NCI-H345 treated with DMSO at 0.1 percent for 48 hours (cell line): ENCODE measurements around the gene RFFL.

Source experiments
- DNase-seq: peaks from one replicate; lab custom pipeline; 2025; ENCODE audit not compliant: unreplicated experiment; lab: John Stamatoyannopoulos, UW

The RFFL gene

DNA sequence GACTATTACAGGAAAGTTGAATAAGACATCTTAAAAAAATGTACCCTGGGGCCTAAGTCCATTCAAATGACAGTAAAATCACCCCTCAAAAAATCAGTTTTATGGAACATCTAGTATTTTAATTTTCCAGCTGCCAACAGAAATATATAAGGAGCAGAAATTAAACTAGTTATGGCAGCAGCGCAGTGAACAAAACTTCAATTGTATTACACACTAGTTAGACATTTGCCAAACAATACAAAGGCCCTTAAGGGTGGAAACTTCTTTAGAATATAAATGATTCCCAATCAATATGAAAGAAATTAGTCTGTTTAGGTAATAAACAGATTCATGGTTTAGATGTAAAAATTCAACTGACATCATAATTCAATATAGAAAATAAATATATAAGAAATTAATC, 18.1 kb upstream of the RFFL start:
- no peak for DNase-seq

DNA sequence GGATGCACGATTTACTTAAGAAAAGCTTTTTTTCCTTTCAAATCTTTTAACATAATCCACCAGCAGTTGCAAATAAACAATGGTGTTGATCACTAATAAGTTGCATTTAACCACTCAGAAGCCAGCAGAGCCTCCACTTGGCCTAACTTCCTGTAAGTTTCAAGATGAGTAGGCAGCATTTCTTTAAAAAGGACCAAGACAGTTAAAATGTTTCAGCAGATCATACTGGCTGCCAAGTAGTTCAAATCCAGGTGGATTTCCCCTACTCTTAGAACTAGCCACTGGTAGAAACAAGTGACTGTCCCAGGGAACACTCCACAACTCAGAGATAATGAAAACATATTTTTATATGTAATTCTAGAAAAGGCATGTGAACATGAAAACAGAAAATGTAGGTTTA, 17.0 kb upstream of the RFFL start:
- DNase-seq = no peak

DNA sequence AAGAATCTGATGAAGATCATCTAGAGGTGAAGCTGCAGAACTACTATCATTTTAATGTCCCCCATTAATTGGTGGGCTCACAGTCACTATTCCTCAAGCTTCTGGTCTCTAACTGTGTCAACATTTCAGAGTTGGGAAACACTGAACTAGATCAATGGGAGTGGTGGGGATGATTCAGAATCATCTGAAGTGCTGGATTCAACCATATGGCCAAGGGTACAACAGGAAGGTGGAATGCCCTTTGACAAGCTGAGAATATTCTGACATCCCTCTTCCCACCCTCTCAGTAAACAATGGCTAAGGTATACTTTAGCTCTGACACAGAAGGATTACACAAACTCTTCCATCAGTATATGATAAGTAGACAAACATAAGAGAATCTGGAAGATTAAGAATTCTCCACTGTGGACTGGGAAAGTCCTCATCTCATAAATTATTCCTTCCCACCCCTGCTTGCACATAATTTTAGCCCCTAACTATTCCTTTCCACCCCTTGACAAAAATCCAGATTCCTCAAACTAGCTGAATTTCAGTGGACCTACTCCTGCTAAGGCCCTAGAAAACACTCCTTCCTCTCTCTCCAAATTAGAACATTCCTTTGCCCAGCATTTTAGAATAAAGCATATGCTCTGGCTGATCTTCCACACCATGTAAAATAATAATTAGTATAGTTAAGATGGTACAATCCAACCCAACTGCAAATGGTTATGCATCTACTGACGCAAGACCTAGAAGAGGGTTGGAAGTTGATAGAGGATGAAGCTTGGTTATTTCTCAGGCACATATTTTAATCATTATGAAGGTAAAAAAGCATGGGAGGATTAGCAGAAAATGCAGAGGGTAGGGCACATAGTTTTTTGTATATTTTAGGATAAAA, 16.3 kb upstream of the RFFL start:
- DNase-seq = no peak

DNA sequence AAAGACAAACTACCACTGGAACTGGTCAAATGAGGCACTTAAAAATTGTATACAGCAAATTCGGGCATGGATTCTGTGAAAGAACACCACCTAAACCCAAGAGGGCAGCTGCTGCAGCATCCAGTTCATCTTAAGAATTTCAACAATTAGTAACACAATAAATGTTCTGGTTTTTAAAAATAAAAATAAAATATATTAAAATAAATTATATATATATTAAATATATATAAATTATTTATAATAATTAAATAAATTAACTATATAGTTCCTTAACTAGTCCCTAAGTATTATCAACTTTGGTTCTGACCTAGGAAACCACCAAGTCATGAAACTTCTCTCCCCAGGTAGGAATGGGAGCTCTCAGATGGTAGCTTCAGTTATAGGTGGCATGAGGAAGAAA, 13.4 kb upstream of the RFFL start:
- no peak for DNase-seq

DNA sequence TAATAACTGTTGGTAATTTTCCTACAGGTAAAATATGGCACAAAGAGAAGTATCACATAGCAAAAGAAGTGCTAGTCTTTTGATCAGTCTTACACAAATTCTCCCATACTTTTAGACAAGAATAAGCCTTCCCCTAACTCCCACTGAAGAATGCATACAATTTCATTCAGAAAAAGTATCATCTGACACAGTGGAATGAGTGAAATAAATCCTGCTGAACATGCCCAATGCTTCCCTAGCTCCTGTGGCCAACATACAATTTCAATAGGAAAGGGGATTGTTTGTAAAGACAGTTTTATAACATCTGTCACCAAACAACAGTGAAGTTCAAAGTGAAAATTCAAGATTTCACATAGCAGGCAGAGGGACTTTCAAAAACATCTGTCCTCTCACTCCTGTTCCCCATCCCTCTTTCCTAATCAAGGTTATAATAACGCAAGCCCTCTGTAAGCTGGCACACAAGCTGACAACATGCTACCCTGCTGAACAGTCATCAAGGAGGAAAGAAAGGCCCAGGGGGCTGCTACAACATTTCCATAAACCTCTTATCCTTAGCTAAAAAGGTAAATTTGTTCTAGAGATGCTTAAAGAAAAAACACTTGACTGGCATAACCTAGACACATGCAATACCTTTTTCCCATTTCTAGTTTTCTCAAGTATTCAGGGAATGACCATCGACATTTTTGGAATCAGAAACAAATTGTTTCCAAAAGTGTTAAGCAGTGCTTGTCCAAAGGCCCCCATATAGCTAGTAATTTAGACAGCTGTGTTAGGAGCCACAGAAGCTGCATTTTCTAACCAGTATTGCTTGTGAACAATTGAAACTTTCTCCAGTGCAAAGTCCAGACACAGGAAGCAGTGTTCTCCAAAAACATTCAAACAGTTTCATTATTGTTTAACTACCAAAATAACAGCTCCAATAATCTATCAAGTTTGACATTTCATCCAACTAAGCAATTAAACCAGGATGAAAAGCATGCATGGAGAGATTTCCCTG, 11.5 kb upstream of the RFFL start:
- no peak for DNase-seq

DNA sequence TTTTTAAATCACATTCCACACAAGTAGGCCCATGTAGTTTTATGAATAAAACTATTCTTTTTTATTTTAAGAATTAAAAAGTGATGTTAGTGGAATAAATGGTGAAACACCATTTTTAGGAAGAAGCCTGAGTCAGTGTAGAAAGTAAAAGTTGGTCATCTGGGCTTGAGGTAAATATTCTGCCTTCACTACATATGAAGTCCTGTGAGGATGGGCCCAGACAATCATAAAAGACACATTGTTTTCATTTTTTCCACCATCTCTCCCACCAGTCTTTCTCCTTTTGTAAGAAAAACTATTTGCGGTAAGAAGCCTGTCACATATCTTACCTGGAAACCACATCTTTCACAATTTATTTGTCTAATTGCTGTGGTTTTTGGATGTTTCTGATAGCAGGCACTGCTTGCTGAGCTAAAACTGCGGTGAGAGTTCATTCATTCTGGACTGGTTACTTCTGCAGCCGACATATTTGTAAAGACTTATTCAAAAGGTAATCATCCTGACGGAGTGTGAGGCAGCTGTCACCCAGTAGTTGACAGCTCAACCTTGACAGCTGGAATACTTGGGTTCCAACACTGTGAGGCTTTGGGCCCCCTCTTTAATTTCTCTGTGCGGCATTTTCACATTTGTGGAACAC, 10.6 kb upstream of the RFFL start:
- DNase-seq = no peak

DNA sequence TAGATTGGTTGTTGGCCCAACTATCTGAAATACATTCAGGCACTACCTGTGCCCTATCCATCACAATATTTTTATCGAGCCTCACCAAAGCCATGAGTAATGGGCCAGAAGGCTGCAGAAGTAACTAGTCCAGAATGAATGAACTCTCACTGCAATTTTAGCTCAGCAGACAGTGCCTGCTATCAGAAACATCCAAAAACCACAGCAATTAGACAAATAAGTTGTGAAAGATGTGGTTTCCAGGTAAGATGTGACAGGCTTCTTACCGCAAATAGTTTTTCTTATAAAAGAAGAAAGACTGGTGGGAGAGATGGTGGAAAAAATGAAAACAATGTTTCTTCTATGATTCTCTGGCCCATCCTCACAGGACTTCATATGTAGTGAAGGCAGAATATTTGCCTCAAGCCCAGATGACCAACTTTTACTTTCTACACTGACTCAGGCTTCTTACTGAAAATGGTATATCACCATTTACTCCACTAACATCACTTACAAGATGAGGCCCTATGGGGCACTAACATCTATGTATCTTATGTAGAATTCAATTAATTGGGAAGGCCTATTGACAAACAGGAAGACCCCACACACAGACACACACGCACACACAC, 9.8 kb upstream of the RFFL start:
- no peak for DNase-seq

DNA sequence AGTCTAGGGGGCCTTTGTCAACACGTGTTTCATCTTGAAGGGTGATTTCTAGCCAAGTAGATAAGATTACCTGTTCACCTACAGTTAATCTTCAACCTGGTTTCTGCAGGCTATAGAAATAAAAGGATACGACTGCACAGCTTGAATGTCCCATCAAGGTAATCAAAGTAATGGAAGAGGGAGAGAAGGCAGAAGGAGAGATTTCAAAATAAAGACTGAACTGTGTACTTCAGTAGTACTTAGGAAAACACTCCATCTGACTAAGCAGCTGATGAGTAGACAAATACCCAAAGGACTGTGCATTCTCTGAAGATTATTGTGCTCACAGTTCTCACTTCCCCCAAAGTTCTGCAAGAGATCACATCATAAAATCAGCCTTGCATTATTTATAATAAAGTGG, 5.8 kb upstream of the RFFL start:
- no peak for DNase-seq

DNA sequence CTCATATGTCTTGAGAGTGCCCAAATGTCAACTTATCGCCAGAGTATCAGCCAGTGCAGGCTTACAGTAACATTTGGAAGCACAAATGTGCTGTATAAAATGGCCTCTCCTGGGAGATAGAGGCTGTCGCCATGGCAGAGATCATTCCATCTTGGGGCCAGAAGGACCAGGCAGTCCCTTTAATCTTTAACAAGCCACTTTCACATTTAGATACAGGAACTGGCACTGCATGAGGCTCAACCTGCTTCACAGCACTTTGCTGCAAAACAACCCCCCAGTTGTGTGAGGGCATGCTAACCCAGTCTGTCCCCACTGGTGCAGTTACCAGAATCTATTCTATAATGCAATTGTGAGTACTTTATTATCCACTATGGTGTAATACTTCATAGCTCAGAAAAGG, 4.7 kb upstream of the RFFL start:
- DNase-seq = no peak

DNA sequence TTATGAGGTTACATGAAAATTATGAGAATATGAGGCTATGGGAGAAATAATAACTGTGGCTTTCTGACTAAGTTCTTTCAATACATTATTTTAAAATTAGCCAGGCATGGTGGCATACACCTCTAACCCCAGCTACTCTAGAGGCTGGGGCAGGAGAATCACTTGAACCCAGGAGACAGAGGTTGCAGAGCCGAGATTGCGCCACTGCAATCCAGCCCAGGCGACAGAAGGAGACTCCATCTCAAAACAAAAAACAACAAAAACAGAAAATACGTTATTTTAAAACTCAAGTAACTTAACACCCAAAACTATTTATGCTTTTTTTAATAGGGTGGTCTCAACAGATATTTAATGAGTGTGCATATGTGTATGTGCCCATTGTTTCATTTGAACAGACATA, 2.4 kb upstream of the RFFL start:
- DNase-seq = no peak

DNA sequence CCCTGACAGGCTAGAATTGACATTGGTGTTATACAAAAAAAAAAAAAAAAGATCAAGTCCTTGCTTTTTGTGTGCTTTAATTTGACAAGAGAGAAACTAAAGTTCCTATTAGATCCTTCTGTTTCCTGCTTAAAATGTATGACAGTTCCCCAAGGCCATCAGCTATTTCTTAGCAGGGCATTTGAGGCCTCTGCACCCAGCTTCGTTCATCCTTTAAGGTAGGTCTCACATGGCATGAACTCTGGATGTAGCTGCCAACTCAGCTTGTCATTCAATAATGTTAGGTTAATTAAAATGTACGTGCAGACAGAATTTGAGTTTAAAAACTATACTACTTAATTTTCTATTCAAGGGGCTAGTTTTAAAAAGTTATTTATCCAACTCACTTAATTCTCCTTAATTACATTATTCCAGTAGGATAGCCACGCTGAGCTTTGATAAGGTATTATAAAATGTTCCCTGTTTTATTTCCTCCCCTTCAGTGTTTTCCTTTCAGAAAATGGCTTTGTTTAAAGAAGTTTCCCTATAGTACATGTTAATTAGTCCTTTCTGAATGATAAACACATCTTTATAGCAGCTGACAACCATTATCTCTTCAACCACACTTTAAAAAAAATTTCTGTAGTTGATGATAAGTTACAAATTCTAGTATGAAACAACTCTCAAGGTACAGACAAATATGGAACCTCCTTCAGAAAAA, 1.2 kb upstream of the RFFL start:
- DNase-seq = no peak

DNA sequence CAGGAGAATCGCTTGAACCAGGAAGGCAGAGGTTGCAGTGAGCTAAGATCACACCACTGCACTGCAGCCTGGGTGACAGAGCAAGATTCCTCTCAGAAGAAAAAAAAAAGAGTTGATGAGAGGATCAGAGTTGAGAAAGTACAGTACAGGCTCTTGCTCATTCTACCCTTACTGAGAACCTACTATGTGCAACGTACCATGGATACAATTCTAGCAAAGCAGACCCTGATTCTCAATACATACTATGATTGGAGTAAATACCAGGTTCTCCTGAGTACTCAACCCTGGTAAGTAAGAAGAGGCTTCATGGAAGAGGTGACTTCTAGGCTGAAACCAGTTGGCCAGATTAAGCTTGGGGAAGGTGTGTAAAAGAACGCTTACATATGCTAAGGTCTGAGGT, 1.2 kb downstream of the RFFL start:
- DNase-seq = no peak

DNA sequence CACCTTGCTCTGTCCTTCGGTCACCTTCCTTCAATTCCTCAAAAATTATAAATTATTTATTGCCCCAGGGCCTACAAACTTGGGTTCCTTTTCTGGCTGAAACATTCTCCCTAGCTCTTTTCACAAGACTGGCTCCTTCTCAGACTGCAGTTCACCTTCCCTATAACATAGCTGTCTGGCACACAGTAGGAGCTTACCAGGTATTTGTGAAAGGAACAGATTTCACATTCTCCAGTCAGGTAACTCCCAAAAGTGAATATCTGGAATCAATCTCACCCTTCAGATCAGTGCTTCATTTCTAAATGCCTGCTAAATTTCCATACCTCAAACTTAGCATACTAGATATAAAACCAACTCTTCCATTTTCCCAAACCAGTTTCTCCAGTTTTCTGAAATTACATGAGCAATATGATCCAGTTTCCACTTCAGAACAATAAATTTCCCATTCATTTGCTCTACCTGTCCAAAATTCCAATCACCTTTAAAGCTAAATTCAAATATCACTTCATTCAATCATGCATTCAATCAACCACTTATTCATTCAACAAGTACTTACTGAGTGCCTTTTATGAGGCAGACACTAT, 6.1 kb downstream of the RFFL start:
- DNase-seq = no peak

DNA sequence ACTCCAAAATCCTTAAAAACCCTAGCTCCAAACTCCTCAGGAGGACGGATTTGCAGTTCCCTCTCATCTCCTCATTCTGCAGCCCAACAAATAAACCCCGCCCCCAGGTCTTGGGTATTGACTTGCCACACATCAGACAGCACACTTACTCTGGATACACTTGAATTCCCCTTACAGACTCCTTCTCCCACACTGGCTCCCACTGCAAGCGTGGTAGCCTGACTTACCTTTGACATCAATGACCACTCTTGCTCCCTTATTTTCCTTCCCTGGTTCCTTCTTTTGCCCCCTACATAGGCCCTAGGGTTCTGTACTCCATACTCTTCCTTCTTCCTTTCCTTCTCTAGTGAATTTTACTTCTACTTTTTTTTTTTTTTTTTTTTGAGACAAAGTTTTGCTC, 7.5 kb downstream of the RFFL start:
- no peak for DNase-seq

DNA sequence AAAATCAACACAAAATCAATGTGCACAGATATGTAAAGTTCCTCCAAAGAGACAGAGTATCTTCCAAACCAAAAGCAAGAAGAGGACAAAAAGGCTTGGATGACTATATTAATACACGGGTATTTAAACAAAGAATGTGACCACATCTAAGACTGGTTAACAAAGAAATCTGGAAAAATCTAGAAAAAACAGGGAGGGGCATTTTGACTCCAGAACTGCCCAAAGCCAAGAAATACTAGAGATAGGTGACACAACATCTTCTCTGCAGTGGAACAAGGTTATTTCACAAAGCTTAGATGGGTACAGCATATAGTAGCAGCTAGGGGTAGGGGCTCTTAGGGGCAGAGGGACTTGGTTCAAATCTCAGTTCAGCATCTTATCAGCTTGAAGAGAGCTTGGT, 10.3 kb downstream of the RFFL start:
- no peak for DNase-seq

DNA sequence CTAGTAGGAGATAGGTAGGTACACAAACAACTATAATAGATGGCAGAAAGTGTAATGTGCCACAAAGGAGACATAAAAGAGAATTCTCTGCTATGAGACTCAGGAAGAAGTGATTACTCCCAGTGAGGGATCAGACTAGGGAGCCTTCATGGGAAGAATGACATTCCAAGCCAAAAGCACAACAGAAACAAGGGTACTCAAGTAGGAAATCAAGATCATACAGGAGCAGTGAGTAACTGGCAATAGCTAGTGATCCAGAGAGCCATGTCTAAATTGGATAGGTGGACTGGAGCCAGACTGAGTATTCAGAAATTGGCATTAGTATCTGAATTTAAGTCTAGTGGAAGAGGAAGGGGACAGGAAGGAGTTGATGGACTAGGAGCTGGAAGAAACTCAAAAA, 10.7 kb downstream of the RFFL start:
- DNase-seq = no peak

DNA sequence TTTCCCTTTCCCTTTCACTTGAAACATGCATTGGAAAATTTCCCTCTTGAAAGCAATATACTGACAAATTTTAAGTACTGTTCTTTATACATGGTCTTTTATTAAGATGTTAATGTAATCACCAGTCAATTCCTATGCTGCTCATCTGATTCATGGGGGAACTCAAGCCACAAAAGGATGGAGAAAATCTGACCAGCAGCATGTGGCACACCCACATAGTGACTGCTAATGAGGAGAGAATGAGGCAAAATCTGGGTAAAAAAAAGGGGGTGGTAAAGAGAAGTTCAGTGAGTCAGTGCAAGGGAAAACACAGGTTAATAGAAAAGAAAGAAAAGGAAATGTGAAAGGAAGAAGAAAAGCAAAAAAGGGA, 11.3 kb downstream of the RFFL start:
- DNase-seq = no peak

DNA sequence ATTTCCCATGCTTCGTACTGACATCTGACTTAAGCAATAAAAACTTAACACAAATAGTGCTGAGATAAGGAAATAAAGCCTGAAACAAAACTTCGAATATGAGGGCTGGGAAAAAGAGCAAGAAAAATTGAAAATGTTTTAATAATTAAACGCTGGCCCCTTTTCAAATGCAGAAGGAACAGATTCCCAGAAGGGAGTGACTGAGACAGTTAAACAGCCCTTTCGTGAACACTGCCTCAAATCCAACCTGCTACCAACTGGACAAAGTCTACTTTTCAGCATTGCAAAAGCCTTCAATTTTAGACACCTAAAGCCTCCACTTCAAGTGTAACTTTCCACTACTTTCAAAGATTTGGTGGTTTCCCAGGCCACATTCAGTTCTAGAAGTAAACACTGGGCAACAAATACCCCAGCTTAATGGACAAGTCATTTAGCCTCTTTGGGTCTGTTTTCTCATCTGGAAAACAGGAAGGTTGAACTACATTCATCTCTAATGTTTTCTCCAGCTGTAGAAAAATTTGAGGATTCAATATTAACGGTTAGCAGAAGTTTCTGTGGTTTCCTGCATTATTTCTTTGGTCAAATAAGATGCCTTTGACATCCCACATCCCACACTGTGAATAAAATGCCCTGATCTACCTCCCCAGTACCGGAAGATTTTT, 11.8 kb downstream of the RFFL start:
- DNase-seq = no peak

DNA sequence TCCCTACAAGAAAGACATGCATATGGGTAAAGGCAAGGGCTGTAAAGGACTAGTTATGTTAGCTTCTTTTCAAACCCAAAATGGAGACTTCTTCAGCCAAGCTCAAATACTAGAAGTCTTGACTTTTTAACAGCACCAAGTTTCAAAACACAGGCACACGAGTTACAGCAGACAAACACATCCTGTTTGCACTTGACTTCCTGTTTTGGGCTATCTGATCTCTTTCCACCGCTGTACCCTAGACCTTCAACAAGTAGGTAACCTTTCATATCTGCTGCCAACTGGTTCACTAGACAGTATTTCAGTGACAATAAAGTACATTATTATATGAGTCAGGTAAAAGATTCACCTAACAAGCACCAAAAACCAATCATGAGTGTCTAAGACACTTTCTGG, 12.3 kb downstream of the RFFL start:
- no peak for DNase-seq

DNA sequence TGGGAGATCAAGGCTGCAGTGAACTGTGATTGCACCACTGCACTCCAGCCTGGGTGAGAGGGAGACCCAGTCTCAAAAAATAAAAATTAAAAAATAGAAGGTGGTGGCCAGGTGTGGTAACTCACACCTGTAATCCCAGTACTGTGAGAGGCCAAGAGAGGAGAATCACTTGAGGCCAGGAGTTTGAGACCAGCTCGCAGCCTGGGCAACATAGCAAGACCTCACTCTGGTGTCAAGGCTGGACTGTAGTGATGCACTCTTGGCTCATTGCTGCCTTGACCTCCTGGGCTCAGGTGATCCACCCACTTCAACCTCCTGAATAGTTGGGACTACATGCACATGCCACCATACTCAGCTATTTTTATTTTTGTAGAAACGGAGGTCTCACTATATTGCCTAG, 13.3 kb downstream of the RFFL start:
- DNase-seq = no peak
